ENCODE results near the gene EBF4. TPM values are rescaled to one million over a fixed set of nuclear protein-coding genes. Genes with fewer than 3 reads are reported as not detected.

EBF4 gene
- total RNA-seq, 2 donors from 2014 or later: 48.9 to 58.8 TPM

DNA sequence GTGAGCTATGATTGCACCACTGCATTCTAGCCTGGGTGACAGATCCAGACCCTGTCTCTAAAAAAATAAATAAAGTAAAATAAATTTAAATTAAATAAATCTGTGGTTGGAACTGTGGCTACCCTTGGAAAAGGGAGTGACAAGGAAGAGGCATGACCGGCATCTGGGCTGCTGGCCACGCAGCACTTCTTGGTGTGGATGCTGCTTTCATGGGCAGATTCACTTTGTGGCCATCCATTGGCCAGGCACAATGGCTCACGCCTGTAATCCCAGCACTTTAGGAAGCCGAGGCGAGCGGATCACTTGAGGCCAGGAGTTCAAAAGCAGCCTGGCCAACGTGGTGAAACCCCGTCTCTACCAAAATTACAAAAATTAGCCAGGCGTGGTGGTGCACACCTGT lies 16.1 kb downstream of the EBF4 start:
- TF ChIP-seq POLR2A (IDR thresholded peaks at IDR 0.05) (no peak), POLR2AphosphoS5 (IDR thresholded peaks at IDR 0.05) (no peak)
- TF ChIP-seq, protein P1, sequence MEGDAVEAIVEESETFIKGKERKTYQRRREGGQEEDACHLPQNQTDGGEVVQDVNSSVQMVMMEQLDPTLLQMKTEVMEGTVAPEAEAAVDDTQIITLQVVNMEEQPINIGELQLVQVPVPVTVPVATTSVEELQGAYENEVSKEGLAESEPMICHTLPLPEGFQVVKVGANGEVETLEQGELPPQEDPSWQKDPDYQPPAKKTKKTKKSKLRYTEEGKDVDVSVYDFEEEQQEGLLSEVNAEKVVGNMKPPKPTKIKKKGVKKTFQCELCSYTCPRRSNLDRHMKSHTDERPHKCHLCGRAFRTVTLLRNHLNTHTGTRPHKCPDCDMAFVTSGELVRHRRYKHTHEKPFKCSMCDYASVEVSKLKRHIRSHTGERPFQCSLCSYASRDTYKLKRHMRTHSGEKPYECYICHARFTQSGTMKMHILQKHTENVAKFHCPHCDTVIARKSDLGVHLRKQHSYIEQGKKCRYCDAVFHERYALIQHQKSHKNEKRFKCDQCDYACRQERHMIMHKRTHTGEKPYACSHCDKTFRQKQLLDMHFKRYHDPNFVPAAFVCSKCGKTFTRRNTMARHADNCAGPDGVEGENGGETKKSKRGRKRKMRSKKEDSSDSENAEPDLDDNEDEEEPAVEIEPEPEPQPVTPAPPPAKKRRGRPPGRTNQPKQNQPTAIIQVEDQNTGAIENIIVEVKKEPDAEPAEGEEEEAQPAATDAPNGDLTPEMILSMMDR (IDR thresholded peaks at IDR 0.05): no peak
- intact Hi-C loops (cut with DNase I): no loop called here
- Histone ChIP-seq H3K4me3 (no peak overlapping the region), H3K36me3 (no peaks in the 10 kb centered on the region), H3K4me1 (replicated peaks) (no peaks in the 10 kb centered on the region), H3K27ac (no peak overlapping the region), H3K27me3 (replicated peaks; ENCODE audit: insufficient read depth) (no peaks in the 10 kb centered on the region), H3K9me3 (no peaks in the 10 kb centered on the region)
- DNase-seq (ENCODE audit: low spot score): no peak
- WGBS: 96% methylated on average over 9 of the region's 9 CpGs

DNA sequence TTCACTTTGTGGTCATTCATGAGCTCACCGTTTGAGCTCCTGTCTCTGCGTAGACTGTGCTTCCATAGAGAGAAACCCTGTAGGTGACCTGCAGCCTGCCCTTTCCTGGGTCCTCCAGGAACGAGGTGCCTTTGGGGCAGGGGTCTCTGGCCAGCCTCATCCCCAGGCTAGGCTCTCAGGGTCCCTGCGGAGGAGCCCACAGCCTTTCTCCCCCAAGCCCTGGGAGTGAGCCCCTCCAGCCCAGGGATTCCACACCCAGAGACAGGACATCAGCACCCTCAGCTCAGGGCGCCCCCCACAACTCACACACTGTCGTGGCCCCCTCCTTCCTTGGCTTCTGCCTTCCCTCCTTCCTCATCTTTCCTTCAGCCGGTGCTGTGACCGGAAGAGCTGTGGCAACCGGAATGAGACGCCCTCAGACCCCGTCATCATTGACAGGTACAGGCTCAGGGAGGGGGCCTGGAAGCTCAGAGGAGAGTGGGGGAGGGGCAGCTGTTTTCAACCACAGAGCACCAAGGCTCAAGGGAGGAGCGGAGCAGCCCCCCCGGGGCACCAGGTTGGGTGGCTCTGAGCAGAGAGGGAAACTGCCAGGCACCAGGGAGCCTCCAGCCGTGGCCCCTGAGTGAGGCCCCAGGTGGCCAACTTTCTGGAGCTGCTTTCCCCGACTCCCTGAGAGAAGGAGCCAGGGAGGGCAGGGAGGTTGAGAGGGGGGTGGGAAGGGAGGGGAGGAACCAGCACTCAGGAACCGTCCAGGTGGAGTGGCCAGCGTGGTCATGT lies 16.8 kb downstream of the EBF4 start:
- H3K36me3 ChIP-seq: no peaks in the 10 kb centered on the region
- H3K27ac ChIP-seq: no peak overlapping the region
- no peaks in the 10 kb centered on the region for H3K4me1 ChIP-seq (replicated peaks)
- H3K4me3 ChIP-seq: no peak overlapping the region
- intact Hi-C loops (cut with DNase I): no loop called here
- no peaks in the 10 kb centered on the region for H3K27me3 ChIP-seq (replicated peaks; ENCODE audit: insufficient read depth)
- TF ChIP-seq POLR2AphosphoS5 (IDR thresholded peaks at IDR 0.05) (no peak), POLR2A (IDR thresholded peaks at IDR 0.05) (no peak)
- TF ChIP-seq, protein P1 (IDR thresholded peaks at IDR 0.05): no peak
- WGBS: 74% methylated on average over 17 of the region's 17 CpGs
- H3K9me3 ChIP-seq: no peaks in the 10 kb centered on the region
- DNase-seq (ENCODE audit: low spot score): no peak

DNA sequence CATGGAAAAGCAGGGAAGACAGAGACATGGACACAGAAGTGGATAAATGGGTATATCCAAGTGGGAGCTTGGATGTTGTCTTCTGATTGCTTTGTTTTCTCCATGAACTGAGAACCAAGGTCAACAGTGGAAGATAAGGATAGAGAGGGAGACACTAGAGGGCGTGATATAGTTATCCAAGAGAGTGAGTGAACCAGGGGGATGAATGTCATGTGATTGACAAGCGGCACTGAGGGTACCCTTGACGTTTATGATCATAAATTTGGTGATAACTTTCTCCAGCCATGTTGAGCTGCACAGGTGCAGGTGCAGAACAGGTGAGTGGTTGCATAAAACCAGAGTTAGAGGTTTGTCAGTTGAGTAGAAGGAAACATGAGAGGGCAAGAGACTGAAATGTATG lies 20.7 kb downstream of the EBF4 start:
- Histone ChIP-seq H3K27me3 (replicated peaks; ENCODE audit: insufficient read depth) (no peaks in the 10 kb centered on the region), H3K4me3 (no peak overlapping the region), H3K9me3 (no peaks in the 10 kb centered on the region), H3K36me3 (no peaks in the 10 kb centered on the region), H3K27ac (no peak overlapping the region), H3K4me1 (replicated peaks) (no peaks in the 10 kb centered on the region)
- TF ChIP-seq POLR2AphosphoS5 (IDR thresholded peaks at IDR 0.05) (no peak), POLR2A (IDR thresholded peaks at IDR 0.05) (no peak)
- TF ChIP-seq, protein P1 (IDR thresholded peaks at IDR 0.05): peak in 1 of 4 experiments; percentile 23
- DNase-seq (ENCODE audit: low spot score): no peak
- WGBS: 36% methylated on average over 3 of the region's 3 CpGs
- intact Hi-C loops (cut with DNase I): no loop called here

DNA sequence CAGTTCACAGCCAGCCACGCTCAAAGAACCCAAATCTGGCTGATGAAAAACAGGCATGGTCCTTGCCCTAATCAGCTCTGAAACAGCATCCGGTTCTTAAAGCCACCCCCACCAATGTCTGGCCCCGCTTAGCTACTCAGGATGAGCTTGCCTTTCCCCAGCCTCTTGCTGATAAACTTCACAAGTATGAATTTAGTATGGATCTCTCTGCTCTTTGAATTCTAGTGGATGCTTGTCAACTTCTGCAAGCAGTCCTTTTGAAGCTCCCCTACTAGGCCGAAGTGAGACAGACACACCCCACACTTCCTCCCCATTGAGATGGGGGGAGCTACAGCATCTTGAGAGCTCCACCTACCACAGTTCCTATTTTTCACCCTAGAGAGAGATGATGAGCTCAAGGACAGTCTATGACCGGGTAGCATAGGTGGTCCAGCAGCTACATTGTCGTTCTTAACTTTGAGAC lies 36.7 kb downstream of the EBF4 start:
- TF ChIP-seq POLR2AphosphoS5 (IDR thresholded peaks at IDR 0.05) (no peak), POLR2A (IDR thresholded peaks at IDR 0.05) (no peak)
- TF ChIP-seq, protein P1 (IDR thresholded peaks at IDR 0.05): no peak
- no peak overlapping the region for H3K4me3 ChIP-seq
- DNase-seq (ENCODE audit: low spot score): no peak
- no peaks in the 10 kb centered on the region for H3K9me3 ChIP-seq
- no peaks in the 10 kb centered on the region for H3K36me3 ChIP-seq
- H3K27me3 ChIP-seq (replicated peaks; ENCODE audit: insufficient read depth): no peaks in the 10 kb centered on the region
- intact Hi-C loops (cut with DNase I): no loop called here
- H3K4me1 ChIP-seq (replicated peaks): no peaks in the 10 kb centered on the region
- no peak overlapping the region for H3K27ac ChIP-seq
- WGBS: 79% methylated on average over 6 of the region's 6 CpGs

DNA sequence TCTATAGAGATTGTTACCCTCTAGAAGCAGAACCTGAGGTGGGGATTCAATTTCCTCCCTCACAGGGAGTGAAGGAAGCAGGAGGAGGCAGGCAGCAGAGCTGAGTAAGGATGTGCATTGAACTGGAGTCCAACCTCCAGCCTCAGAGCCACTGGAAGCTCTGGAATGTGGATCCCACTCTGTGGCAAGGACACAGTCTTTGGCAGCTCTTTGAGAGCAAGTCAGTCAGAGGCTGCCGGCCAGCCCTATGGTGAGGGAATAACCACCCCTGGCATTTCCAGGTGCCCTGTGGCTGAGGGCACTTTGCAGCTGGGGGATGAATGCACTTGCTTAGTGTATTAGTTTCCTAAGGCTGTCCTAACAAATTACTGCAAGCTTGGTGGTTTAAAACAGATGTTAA lies 37.2 kb downstream of the EBF4 start:
- no peaks in the 10 kb centered on the region for H3K9me3 ChIP-seq
- no peaks in the 10 kb centered on the region for H3K36me3 ChIP-seq
- WGBS: 58% methylated on average over 1 of the region's 1 CpG
- H3K27ac ChIP-seq: no peak overlapping the region
- DNase-seq (ENCODE audit: low spot score): no peak
- no peak for TF ChIP-seq POLR2A (IDR thresholded peaks at IDR 0.05)
- TF ChIP-seq, protein P1 (IDR thresholded peaks at IDR 0.05): no peak
- TF ChIP-seq POLR2AphosphoS5 (IDR thresholded peaks at IDR 0.05): no peak
- no peaks in the 10 kb centered on the region for H3K27me3 ChIP-seq (replicated peaks; ENCODE audit: insufficient read depth)
- H3K4me1 ChIP-seq (replicated peaks): no peaks in the 10 kb centered on the region
- intact Hi-C loops (cut with DNase I): no loop called here
- H3K4me3 ChIP-seq: no peak overlapping the region

Measured in prostate gland (tissue), 2 donors.